ENCODE results near the gene NXT2. TPM values are rescaled to one million over a fixed set of nuclear protein-coding genes. Genes with fewer than 3 reads are reported as not detected.
A peak's percentile ranks its signal among the peaks of the same experiment; 100 is the strongest.

NXT2 gene
- 13.9 and 15.0 TPM in 2 replicates for total RNA-seq
- long read RNA-seq, transcript NXT2-202 (4 exons, 1,085 nt): major isoform, 29 of 61 reads
- long read RNA-seq, transcript NXT2-203 (4 exons, 2,562 nt): minor isoform, 23 of 61 reads
- long read RNA-seq, partial matches to known transcripts: 2 of 61 reads
- long read RNA-seq, other reads (novel, unspliced or antisense): 6 of 61 reads

- H3K9me3 Mint-ChIP-seq: peaks cover 5% of the 10 kb centered on the region
- peak within 1 kb of the TSS; percentile 97 for H3K4me3 Mint-ChIP-seq
- TF ChIP-seq CTCF (conservative IDR thresholded peaks at IDR 0.05): no peak
- H3K27me3 Mint-ChIP-seq (ENCODE audit: low read depth): peaks cover 41% of the 10 kb centered on the region
- peaks cover 15% of the 10 kb centered on the region for H3K4me1 Mint-ChIP-seq
- no peaks in the 10 kb centered on the region for H3K36me3 Mint-ChIP-seq (ENCODE audit: low read depth)
- DNase-seq (ENCODE audit: low read depth, low spot score): peak; percentile 83
- peak within 1 kb of the TSS; percentile 99 for H3K27ac Mint-ChIP-seq (ENCODE audit: unreplicated experiment)
Observed at GRCh38 chrX:109536439-109537323, at the start of gene NXT2. TSS of gene NXT2 (plus strand) at chrX:109536844. CDS start at chrX:109537007, 163 bp downstream.

- Mint-ChIP-seq H3K9me3 (no peaks in the 10 kb centered on the region), H3K27me3 (ENCODE audit: low read depth) (peaks cover 2% of the 10 kb centered on the region), H3K27ac (ENCODE audit: unreplicated experiment) (no peak overlapping the region), H3K4me3 (no peak overlapping the region), H3K4me1 (no peaks in the 10 kb centered on the region), H3K36me3 (ENCODE audit: low read depth) (no peaks in the 10 kb centered on the region)
- no peak for TF ChIP-seq CTCF (conservative IDR thresholded peaks at IDR 0.05)
- DNase-seq (ENCODE audit: low read depth, low spot score): no peak
Observed at GRCh38 chrX:109487640-109488039, 49.0 kb upstream of the NXT2 start.

- Mint-ChIP-seq H3K27ac (ENCODE audit: unreplicated experiment) (no peak overlapping the region), H3K9me3 (no peaks in the 10 kb centered on the region), H3K4me1 (no peaks in the 10 kb centered on the region), H3K27me3 (ENCODE audit: low read depth) (peaks cover 11% of the 10 kb centered on the region), H3K36me3 (ENCODE audit: low read depth) (no peaks in the 10 kb centered on the region), H3K4me3 (no peak overlapping the region)
- TF ChIP-seq CTCF (conservative IDR thresholded peaks at IDR 0.05): no peak
- no peak for DNase-seq (ENCODE audit: low read depth, low spot score)
Observed at GRCh38 chrX:109489174-109489573, 47.5 kb upstream of the NXT2 start.

GRCh38 chrX:109498434-109498833 lies 38.2 kb upstream of the NXT2 start:
- Mint-ChIP-seq H3K27me3 (ENCODE audit: low read depth) (peaks cover 45% of the 10 kb centered on the region), H3K9me3 (no peaks in the 10 kb centered on the region), H3K4me3 (no peak overlapping the region), H3K36me3 (ENCODE audit: low read depth) (no peaks in the 10 kb centered on the region), H3K4me1 (no peaks in the 10 kb centered on the region), H3K27ac (ENCODE audit: unreplicated experiment) (no peak overlapping the region)
- no peak for DNase-seq (ENCODE audit: low read depth, low spot score)
- TF ChIP-seq CTCF (conservative IDR thresholded peaks at IDR 0.05): no peak

- Mint-ChIP-seq H3K4me1 (no peaks in the 10 kb centered on the region), H3K27ac (ENCODE audit: unreplicated experiment) (no peak overlapping the region), H3K36me3 (ENCODE audit: low read depth) (no peaks in the 10 kb centered on the region), H3K9me3 (no peaks in the 10 kb centered on the region), H3K4me3 (no peak overlapping the region), H3K27me3 (ENCODE audit: low read depth) (peaks cover 35% of the 10 kb centered on the region)
- TF ChIP-seq CTCF (conservative IDR thresholded peaks at IDR 0.05): no peak
- no peak for DNase-seq (ENCODE audit: low read depth, low spot score)
Observed at GRCh38 chrX:109501176-109501575, 35.5 kb upstream of the NXT2 start.
